Uterus (tissue), 2 donors: Measurements from ENCODE around the gene A2ML1.

Experiments
- POLR2A ChIP-seq, 2 donors: fragments of 450-650 bp; IDR thresholded peaks; one replicate each; pipeline ENCODE4 v1.6.1; 2016; ENCODE audit warnings: antibody characterized with exemption in 2 of 2, mild to moderate bottlenecking in 1 of 2, moderate library complexity in 1 of 2
- TF ChIP-seq, protein P1 (sequence below), 4 experiments: fragments of 200-600 bp in 2 of 4; fragments of 450-650 bp in 2 of 4; sonication (generic) in 2 of 4; IDR thresholded peaks; one replicate each; pipeline ENCODE4 v1.5.1; 2016 to 2019; ENCODE audit warnings: antibody characterized with exemption in 4 of 4, mild to moderate bottlenecking in 2 of 4, moderate library complexity in 1 of 4

DNA sequence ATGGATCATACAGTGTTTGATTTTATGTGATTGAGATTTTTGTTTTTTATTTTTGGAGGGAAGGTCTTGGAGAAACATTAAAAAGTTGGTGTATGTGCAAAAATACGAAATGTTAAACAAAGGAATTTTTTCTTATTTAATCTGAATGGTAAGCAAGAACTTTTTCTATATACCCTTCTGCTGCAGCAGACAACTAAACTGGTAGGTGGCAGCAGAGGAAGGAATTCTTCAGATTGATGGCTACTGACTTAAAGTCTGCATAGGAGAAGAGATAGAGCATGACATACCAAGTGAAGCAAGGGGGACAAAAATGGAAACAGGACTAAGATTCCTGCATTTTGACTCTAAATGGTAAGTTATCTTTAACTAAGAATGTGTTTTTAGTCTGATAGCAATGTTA, 42.0 kb upstream of the A2ML1 start:
- no peak for TF ChIP-seq POLR2A (IDR thresholded peaks at IDR 0.05)
- TF ChIP-seq, protein P1, sequence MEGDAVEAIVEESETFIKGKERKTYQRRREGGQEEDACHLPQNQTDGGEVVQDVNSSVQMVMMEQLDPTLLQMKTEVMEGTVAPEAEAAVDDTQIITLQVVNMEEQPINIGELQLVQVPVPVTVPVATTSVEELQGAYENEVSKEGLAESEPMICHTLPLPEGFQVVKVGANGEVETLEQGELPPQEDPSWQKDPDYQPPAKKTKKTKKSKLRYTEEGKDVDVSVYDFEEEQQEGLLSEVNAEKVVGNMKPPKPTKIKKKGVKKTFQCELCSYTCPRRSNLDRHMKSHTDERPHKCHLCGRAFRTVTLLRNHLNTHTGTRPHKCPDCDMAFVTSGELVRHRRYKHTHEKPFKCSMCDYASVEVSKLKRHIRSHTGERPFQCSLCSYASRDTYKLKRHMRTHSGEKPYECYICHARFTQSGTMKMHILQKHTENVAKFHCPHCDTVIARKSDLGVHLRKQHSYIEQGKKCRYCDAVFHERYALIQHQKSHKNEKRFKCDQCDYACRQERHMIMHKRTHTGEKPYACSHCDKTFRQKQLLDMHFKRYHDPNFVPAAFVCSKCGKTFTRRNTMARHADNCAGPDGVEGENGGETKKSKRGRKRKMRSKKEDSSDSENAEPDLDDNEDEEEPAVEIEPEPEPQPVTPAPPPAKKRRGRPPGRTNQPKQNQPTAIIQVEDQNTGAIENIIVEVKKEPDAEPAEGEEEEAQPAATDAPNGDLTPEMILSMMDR (IDR thresholded peaks at IDR 0.05): no peak
